ENCODE measurements around the gene BDH2. TPM values are rescaled to one million over a fixed set of nuclear protein-coding genes. Genes with fewer than 3 reads are reported as not detected.

BDH2 gene
- total RNA-seq, 1 experiment from 2014 or later: 40.2 TPM

DNA sequence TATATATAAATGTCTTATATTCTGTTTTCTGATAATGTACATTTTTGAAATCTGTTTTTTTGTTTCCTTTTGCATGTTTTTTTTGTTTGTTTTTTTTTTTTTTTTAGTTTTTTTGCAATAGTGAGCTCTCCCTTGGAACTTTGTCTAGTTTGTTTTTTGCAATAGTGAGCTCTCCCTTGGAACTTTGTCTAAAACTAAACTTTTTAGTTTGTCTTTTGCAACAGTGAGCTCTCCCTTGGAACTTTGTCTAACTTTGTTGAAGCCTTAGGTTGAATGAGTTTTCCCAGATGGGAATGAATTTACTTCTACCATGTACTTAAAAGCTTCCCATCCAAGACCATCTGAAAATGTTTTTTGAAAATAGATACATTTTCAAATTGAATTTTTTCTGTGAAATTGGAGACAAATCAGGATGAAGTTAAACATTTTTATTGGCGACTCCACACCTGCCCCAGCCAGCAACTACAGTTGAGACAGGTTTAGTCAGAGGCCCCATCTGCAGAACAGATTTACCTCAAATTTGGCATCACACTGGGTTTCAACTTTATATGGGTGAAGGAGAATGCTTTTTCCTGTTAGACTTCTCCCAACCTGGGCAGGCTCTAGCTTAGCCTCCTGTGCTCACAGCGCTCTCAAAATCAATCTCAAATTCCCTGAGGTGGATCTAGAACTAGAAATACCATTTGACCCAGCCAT, 39.0 kb downstream of the BDH2 start:
- Histone ChIP-seq H2BK15ac (ENCODE audit: low read depth, low read length) (no peak overlapping the region), H2BK12ac (ENCODE audit: insufficient read length, low read depth, low read length) (no peak overlapping the region), H2BK120ac (ENCODE audit: low read depth, low read length, poor library complexity, severe bottlenecking) (no peak overlapping the region), H3K79me2 (ENCODE audit: insufficient read depth, low read length) (no peaks in the 10 kb centered on the region), H3K56ac (ENCODE audit: insufficient read length, low read depth, low read length) (no peak overlapping the region), H3K27ac (ENCODE audit: insufficient read length, low read depth, low read length) (no peak overlapping the region), H4K8ac (replicated peaks; ENCODE audit: insufficient read length, low read depth, low read length) (no peak overlapping the region), H3K27me3 (ENCODE audit: insufficient read depth, low read length) (no peaks in the 10 kb centered on the region), H4K5ac (ENCODE audit: insufficient read length, low read depth, low read length) (no peak overlapping the region), H3K9me3 (ENCODE audit: control insufficient read depth, low read depth, low read length) (no peaks in the 10 kb centered on the region), H3T11ph (ENCODE audit: low read length) (no peak overlapping the region), H3K4ac (ENCODE audit: low read depth, low read length) (no peak overlapping the region), H3K4me2 (ENCODE audit: insufficient read depth, insufficient read length, low read length) (no peak overlapping the region), H4K91ac (ENCODE audit: insufficient read length, low read depth, low read length) (no peak overlapping the region), H3K4me1 (ENCODE audit: insufficient read depth, low read length) (no peaks in the 10 kb centered on the region), H3K23ac (ENCODE audit: insufficient read length, low read depth, low read length) (no peak overlapping the region), H2AFZ (ENCODE audit: low read length) (no peak overlapping the region), H3K9ac (ENCODE audit: extremely low read depth, insufficient read length, low read length) (no peak overlapping the region), H4K20me1 (ENCODE audit: control insufficient read depth, insufficient read depth, insufficient read length) (no peaks in the 10 kb centered on the region), H2BK5ac (ENCODE audit: insufficient read length, low read length) (no peak overlapping the region), H2BK20ac (ENCODE audit: low read depth, low read length, poor library complexity, severe bottlenecking) (no peak overlapping the region), H3K23me2 (ENCODE audit: insufficient read length, low read depth, low read length, poor library complexity, severe bottlenecking) (no peaks in the 10 kb centered on the region), H3K18ac (ENCODE audit: insufficient read length, low read depth, low read length) (no peak overlapping the region), H2AK5ac (ENCODE audit: insufficient read length, low read length) (no peak overlapping the region), H3K14ac (ENCODE audit: insufficient read depth, low read length) (no peak overlapping the region), H3K79me1 (ENCODE audit: insufficient read depth, low read depth, low read length, poor library complexity, severe bottlenecking) (no peaks in the 10 kb centered on the region)
- Mint-ChIP-seq H3K27me3 (ENCODE audit: low read depth) (no peaks in the 10 kb centered on the region), H3K4me1 (no peaks in the 10 kb centered on the region), H3K36me3 (ENCODE audit: insufficient read depth in 1 of 3, low read depth in 3 of 3) (no peaks in the 10 kb centered on the region; a peak in 1 of 7 replicates), H3K9me3 (no peaks in the 10 kb centered on the region; a peak in 1 of 5 replicates), H3K27ac (peak overlapping the region in 1 of 3 experiments; percentile 40; a peak in 1 of 7 replicates), H3K4me3 (no peak overlapping the region)
- no CpG with 5 or more reads among the region's 2 CpGs for WGBS (ENCODE audit: extremely low coverage, insufficient read length, low lambda C conversion rate)
- no peak for TF ChIP-seq CTCF (conservative IDR thresholded peaks at IDR 0.05)
- DNase-seq: no peak

All from H9 (cell line).